Measurements from ENCODE around the gene PLB1.
A peak's percentile ranks its signal among the peaks of the same experiment; 100 is the strongest.

Gene PLB1

DNA sequence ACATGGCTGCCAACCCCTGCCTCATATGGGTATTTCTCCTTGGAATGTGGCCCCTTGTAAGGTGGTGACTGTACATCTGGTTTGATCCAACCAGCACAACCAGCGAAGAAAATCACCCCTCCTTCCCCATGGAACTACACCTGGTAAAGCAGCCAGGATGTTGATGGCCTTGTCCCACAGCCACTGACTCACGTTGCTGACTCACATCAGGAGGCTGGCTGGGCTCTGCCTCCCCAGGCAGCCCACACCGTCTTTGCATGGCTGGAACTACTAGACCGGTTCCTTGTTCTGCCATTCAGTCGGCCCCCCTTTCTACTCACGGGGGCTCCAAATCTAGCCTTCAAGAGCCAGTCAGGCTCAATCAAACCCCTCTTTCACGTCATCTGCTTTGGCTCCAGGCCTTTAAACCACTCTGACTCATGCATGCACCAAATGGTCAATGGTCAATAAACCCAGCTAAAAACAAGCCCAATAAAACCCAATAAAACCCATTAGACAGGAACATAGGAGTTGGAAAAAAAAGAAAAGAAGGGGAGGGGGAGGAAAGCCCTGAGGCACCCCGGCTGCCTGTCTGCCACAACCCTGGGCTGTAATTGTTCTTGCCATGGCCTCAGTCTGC lies 114.8 kb downstream of the PLB1 start:
- peak in 1 of 2 donors; percentile 25 for DNase-seq (ENCODE audit: low read depth in 2 of 2, low spot score in 1 of 2)

DNA sequence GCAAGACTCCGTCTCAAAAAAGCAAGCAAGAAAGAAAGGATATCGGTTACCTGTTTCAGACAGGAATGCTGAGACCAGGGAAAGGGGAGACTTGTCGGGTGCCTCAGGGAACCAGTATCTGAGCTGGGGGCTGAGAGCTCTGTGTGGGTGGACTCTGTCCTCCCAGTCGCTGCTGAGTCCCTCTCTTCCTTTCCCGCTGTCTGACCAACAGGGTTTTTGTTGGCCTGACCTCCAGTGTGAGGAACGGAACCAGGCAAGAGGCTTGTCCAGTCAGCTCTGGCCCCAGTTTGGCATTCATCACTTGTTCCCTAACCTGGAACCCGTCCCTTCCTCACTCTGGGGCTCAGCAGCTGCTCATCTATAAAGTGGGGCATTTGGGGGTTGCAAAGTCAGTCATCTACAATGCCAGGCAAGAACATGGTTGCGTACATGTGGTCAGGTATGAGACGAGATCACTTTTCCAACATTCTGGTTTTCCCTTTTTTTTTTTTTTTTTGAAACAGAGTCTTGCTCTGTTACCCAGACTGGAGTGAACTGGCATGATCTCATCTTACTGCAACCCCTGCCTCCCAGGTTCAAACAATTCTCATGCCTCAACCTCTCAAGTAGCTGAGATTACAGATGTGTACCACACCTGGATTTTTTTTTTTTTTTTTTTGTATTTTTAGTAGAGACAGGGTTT lies 116.4 kb downstream of the PLB1 start:
- DNase-seq (ENCODE audit: low read depth in 2 of 2, low spot score in 1 of 2) = no peak

DNA sequence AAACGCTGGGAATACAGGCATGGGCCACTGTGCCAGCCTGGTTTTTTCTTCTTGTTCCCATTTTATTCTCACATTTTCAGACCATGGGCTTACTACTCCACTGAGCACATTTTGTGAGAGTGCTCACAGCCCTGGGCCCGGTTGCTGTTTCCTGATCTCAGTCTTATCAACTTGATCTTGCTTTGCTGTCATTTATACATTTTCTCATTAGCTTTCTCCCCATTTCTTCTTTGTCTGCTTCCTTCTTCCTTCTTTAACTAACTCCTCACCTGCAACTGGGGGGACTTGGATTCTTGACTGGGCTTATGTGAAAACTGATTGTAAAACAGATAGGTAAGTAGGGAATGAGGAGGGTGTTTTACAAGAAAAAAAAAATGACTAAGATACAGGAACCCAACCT lies 117.3 kb downstream of the PLB1 start:
- no peak for DNase-seq (ENCODE audit: low read depth in 2 of 2, low spot score in 1 of 2)

DNA sequence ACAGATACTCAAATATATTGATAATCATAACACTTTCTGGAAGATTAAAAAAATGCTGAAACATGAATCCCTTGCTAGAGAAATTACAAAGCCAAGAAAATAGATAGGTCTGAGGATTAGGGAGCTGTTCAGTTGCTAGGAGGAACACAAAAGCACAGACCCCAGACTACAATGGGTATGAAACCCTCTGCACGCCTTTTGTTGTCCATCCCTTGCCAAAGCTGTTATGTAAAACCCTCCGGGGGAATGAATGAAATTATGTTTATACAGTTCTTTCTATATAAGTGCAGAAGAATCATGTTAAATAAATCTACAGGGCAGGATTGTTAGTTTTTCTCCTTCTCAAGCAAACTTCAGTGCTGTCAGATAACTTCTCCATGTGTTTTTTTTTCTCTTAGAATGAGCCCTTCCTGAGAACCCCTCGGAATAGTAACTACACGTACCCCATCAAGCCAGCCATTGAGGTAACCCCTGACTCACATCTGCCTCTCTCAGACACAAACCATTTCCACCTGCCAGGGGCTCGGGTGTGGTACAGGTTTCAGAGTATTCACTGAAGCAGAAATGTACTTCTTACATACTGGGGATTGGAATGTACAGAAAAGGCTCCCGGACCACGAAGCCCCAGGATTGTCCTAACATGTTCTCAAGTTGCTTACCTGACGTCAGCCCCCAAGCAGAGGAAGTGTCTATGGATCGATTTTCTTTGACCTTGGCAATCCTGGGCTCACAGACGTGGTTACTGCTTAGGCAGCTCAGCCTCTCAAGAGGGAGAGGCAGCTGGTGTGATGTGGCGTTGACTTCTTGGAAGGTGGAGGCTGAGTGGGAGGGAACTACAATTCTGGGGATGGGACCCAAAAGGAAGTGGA lies 118.0 kb downstream of the PLB1 start:
- DNase-seq (ENCODE audit: low read depth in 2 of 2, low spot score in 1 of 2) = no peak

DNA sequence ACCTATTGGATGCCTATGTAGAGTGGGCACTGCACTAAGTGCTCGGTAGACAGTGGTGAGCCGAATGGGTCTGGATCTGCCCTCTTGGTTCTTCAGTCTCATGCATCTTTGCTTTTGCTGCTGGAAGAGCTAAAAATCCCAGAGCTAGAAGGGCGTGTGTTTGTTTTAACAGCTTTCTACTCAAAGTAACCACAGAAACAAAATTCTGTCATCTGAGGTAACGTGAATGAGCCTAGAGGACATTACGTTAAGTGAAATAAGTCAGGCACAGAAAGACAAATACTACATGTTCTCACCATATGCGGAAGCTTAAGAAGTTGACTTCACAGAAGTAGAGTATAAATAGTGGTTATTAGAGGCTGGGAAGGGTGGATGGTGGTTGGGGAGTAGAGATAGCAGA lies 119.8 kb downstream of the PLB1 start:
- no peak for DNase-seq (ENCODE audit: low read depth in 2 of 2, low spot score in 1 of 2)

DNA sequence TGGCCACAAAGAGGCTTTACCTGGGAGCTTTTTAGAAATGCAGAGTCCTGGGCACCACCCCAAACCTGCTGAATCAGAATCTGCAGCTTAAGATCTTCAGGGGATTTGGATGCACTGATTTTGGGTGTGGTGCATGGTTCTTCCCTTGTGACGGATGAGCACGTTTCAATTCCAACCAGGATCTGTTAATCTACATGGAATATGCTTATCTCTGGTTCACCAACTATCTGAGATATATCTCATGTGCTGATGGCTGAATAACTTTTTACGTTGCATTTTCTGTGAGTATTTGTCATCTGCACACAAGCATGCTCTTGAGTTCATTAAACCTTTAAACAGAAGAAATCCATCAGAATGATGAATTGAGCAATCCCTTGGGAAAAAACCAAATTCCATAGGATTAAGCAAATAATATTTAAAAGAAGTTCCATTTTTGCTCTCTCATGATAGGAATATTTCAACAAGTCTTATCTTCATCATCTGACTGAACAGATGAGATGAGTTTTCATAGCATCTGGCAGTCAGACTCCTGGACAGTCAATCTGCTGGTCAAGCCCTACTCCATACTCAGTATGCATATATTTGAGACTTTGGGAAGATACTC lies 120.6 kb downstream of the PLB1 start:
- DNase-seq (ENCODE audit: low read depth in 2 of 2, low spot score in 1 of 2) = no peak

DNA sequence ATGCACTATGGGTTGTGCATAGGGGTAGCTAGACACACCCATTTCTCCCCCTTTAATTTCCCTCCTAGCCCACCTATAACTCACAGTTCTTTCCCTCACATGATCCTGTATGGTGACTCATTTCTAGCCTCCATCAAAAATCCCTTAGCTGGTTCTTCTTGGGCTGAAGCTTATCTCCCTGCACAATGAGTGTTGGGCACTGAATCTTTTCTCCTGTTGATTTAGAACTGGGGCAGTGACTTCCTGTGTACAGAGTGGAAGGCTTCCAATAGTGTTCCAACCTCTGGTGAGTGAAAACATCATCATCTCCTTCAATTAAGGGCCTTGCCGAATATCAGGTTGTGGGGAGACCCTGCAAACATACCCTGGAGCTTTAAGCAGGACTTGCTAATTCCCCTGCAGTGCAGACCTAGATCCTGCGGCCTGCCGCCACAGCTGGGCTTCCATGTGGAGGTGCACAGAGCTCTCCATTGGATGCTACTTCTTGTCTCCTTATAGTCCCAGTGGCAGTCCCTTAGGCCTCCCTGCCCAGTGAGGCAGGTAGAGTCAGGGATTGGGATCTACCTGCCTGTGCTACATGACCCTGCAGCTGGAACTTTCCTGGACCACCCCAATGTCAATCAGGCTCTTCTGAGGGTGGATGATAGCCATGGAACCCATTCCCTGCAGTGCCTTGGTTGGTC lies 121.8 kb downstream of the PLB1 start:
- no peak for DNase-seq (ENCODE audit: low read depth in 2 of 2, low spot score in 1 of 2)

DNA sequence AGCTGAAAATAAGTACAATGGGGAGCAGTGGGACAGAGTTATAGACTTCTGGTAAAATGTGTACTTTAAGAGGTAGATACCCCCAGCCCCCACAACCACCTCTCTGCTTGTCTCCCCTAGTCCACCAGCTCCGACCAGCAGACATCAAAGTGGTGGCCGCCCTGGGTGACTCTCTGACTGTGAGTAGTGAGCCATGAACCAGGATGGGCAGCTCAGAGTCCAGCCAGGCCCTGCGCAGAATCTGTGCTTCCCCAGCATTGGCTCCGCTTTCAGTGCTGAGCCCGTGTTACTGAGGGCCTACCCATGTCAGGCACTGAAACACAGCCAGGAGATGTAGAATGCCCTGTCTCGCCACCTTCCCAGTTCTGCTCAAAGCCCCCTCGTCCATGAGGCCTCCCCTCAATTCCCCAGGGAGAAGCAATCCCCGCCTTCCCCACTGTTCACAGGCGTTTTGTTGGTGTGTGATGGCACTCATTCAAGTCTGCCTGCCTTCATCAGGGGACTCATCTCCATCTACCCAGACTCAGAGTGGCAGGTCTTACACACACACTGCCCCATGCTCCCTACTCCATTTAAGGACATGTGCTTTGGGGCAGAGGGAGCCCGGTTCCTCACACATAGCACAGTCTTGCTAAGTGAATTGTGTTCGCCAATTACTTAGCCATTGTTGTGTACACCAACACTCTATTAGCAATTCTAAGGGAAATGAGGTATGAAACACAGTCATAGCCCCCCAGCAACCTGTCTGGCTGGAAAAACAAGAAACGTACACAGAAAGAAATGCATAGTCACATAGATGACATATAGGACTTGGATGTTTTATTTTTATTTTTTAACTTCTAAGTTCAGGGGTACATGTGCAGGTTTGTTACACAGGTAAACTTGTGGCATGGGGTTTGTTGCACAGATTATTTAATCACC lies 122.6 kb downstream of the PLB1 start:
- DNase-seq (ENCODE audit: low read depth in 2 of 2, low spot score in 1 of 2) = no peak

DNA sequence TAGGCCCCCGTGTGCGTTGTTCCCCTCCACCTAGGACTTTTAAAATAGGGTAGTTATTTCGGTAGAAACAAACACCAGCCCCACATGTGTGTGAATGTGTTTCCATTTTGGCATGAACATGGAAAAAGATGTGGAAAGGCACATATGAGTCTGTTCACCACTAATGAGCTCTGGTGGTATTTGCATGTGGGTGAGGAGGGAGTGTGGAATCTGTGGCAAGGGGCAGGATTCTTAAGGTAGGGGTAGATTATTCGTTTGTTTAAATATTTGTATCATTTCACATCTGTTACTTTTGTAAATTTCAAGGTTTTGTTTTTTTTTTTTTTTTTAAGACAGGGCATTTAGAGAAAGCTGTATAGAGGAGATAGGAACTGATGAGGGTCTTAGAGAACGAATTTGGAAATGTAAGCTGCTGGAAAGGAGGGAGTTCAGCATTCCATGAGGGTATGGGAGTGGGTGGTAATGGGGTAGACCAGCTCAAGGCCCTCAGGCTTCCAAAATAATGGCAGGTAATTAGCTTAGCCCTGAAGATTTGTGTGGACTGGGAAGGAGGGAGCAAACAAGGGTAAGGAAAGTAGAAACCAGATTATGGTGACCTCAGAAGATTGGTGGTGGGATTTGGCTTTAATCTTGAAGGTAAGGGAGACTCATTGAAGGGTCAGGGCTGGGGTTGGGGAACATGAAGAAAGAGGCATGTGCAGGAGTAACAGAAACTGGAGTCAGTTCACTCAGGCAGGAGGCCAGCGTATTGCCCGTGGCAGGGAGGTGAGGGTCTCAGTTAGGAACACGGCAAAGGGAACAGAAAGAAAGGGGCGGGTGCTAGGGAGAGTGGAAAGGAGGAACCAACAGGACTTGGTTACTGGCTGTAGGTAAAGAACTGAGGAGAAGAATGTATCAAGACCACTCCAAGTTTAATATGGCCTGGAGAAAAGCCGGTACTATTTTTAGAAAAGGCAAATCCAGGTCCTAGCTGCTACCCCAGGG lies 123.6 kb downstream of the PLB1 start:
- no peak for DNase-seq (ENCODE audit: low read depth in 2 of 2, low spot score in 1 of 2)

DNA sequence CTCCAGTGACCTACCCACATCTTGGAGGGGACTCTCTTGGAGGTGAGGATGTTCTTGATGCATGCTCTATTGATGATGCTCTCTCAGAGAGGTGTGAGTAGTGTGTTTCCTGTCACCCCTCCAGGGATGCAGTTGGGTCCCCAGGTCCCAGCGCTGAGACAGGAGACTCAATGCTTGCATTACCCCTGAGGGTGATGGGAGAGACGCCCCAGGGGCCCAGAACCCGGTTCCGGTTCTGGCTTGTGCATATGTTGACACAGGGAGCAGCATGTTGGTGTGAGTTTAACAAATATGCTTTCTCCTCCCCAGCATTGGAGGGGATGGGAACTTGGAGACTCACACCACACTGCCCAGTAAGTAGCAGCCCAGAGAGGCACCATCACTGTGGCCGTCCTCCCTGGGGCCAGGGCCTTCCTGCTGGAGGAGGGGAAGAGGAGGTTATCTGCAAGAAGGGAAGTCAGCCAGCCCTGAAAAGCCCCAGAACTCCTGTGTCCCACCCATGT lies 124.5 kb downstream of the PLB1 start:
- DNase-seq (ENCODE audit: low read depth in 2 of 2, low spot score in 1 of 2) = no peak

DNA sequence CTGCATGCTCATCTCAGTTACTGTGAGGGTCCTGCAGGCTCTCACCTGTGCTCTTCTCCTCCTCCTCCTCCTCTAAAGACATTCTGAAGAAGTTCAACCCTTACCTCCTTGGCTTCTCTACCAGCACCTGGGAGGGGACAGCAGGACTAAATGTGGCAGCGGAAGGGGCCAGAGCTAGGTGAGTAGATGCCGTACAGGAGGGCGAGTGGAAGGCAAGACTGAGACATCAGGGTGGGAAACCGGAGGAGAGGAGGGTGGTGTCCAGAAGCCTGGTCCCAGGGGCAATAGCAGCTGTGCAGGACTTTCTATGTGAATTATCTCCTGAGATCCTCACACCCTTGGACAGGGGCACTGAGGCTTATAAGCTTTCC lies 124.9 kb downstream of the PLB1 start:
- DNase-seq (ENCODE audit: low read depth in 2 of 2, low spot score in 1 of 2) = no peak

DNA sequence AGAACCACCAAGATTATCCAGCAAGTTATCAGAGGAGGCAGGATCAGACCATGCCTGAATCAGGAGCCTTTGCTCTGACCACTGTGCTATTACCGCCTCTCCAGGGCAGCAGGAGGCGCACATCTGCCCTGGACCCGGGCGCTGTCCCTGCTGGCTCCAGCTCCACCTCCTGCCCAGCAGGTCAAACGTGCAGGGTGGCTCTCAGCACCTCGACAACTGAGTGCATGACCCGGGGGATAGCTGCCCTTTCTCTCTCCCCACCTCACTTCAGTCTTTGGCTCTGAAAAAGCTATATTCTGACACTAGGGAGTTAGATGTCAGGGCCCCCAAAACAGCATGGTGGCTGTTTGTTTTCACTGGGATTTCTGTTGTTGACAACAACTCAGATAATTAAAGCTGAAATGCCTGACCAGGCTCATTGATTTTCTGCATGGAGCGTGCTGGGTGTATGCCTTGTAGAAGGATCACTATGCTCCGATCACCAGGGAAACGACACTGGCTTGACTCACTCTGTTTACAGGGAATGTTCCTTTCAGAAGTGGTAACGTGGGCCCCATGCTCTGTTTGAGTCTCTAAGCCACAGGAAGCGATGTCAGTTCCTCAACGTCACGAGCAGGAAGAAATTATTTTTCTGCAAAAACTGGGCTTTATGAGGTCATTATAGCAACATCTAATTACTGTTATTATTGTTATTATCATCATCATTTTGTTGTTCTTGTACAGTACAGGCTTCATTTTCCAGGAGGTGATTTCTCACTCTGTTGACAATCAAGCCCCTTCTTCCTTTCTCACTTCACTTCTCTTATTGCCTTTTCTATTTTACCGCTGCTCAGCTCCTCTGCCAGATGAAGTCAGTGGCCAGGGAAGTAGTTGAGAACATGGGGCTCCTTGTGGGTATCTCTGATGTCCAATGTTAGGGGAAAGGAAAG lies 125.6 kb downstream of the PLB1 start:
- peak; percentile 40 to 46 for DNase-seq (ENCODE audit: low read depth in 2 of 2, low spot score in 1 of 2)

DNA sequence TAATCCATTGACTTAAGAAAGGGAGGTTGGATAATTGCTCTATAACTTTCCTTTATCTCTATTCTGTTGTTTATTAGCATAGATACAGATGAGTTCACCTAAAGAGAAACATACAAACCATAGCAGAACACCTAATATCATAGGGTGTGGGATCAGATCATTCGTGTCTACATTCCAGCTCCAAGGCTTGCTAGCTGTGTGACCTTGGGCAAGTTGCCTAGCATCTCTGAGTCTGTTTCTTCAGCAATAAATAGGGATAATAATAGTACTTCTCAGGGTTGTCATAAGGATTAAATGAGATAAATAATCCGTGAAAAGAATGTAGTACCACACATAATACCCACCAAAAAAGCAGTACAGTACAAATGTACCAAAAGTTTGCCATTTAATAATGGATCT lies 126.2 kb downstream of the PLB1 start:
- no peak for DNase-seq (ENCODE audit: low read depth in 2 of 2, low spot score in 1 of 2)

DNA sequence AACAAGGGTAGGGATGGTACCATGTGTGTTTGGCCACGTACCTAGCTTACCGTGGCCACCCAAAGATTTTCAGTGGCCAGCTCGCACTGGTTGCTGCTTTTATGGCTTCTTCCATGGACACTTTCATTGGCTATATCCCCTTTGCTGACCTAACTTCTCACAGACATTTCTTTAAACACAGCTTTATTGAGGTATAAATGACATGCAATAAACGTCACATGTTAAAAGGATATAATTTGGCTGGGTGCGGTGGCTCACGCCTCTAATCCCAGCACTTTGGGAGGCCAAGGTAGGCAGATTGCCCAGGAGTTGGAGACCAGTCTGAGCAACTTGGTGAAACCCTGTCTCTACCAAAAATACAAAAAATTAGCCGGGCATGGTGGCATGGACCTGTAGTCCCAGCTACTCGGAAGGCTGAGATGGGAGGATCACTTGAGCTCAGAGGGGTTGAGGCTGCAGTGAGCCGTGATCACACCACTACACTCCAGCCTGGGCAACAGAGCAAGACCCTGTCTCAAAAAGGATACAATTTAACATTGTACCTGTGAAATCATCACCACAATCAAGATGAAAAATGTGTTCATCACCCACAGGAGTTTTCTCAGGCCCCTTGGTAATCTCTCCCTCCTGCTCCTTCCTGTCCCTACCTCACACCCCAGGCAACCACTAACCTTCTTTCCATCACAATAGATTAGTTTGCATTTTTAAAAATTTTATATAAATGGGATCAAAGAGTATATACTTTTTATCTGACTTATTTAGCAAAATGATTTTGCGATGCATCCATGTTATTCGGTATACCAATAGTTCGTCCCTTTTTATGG lies 127.9 kb downstream of the PLB1 start:
- no peak for DNase-seq (ENCODE audit: low read depth in 2 of 2, low spot score in 1 of 2)

DNA sequence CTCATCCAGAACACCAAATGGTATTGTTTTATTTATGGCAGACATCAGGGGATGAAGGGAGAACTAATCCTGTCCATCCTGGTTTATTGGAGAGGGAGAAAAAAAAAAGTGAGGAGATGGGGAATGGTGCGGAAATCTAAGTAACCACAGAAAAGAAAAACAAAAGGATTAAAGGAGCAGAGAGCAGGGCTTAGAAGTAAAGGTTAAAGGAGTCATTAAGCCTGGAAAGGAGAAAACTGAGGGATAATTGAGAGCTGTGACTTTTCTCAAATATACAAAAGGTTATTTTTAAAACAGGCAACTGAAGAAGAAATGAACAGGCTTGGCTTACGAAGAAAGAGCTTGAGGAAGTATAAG lies 128.6 kb downstream of the PLB1 start:
- DNase-seq (ENCODE audit: low read depth in 2 of 2, low spot score in 1 of 2) = no peak

DNA sequence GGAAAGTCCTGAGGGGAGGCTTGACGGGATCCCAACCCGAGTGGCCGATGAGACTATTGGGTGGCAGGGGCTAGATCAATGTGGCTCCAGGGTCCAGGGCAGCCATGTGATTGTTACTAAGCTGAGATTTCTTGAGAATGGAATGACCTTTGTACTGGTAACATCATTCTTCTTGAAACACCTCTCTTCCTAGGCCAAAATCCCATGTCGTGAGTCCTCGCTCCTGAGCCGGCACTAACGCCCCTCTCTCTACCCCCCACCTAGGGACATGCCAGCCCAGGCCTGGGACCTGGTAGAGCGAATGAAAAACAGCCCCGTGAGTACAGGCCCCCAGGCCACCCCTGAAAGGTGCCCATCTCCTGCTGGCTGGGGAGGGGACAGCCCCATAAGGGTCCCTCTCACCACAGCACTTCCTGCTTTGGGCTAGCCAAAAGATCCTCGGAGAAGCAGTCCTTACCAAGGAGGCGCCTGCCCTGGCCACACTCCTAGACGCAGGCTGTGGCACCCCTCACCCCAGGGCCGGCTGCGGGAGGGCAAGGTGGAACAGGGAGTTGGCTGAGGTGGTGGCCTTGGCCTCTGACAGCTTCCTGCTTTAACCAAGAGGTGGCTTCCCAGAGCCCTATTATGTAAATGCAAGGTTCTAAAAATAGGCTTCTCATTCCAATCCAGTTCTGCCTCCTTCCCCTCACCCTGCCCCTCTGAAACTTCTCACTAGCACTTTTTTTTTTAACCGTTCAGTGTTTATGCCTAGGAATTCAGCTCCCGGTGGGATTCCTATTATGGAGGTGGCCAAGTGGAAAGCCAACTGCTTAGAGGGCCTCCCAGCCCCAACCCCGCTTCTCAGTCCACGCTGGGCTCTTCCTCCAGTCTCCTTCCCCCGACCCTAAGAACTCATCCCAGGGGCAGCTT lies 129.2 kb downstream of the PLB1 start:
- peak; percentile 21 to 29 for DNase-seq (ENCODE audit: low read depth in 2 of 2, low spot score in 1 of 2)

All from stimulated activated CD8-positive, alpha-beta memory T cell treated with anti-CD3 and anti-CD28 coated beads, Interleukin-4, amount 100 ng/mL, for 4 hours (primary cell).